GM19467 (cell line): ENCODE data around the gene MARK4.
"Not testable (repeated sequence)": the region's sequence is repeated elsewhere in the genome, so short reads cannot be mapped to it uniquely, and the experiment has no call there.

Source experiments
- ATAC-seq: cut with Tn5 transposase; IDR thresholded peaks from one replicate; pipeline ENCODE4 v1.9.1; 2021; ENCODE audit warnings: mild to moderate bottlenecking, moderate library complexity; ENCODE audit not compliant: unreplicated experiment

MARK4 gene

DNA sequence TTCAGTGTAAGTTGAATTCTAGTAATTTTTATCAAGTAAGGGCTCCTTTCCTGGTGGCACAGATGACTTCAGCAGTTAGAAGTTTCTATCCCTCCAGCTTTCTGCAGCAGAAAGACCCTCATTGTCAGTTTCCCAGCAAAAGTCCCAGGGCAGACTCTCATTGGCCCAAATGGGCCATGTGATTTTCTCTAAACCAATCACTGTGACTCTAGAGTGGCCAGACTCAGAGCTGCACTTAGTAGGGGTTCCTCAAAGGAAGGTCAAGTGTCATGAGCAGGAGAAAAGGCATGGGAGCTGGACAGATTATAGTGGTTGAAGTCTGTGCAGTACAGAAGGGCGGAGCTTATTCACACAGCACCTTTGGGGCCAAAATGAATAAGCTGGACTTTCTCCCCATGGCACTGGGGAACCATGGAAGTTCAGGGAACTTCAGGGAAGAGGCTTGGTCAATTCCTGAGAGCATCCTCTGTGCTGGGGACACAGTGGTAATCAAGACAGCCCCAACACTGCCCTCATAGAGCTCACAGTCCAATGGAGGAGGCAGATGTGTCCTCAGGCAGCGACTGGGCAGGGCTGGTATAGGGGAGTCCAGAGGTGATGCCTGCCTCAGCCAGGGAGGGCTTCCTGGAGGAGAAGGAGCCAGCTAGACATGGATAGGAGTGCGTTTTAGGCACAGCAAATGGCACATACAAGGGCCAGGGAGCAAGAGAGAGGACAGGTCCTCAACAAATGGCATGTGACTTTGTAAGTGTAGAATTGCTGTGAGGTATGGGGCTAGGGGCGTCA lies 53.3 kb downstream of the MARK4 start:
- ATAC-seq = no peak

DNA sequence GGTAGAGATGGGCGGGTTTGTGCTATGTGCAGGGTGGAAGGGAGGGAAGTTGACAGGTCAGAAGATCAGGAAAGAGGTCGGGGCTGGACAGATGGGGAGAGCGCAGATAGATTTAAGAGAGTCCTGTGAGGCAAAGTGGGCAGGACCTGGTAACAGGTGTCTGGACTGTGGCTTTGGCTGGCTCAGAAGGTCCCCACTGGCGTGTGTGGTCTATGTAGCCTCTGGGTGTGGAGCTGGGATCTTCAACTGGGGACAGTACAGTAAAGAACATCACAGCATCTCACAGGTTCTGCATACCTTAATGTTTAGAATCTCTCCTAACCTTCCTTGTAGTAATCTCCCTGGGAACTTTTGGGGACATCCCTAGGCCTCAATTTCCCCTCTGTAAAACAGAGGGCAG lies 53.9 kb downstream of the MARK4 start:
- no peak for ATAC-seq

DNA sequence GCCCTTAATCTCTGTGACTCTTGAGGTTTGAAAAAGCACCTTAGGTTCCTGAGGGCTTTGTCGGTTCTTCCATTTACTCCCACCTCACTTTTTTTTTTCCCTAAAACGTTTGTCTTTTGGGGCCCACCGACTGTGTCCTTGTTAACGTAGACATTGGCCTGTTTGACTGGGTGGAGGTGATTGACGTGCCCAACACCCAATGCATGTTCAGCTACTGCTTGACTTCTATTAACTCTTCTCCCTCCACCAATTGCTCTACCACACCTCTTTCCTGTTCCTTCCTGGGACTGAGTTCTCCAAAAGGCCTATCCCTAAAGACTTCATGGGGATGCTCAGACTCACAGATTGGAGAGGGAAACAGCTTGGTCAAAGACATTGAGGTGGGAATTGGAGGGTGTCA lies 54.4 kb downstream of the MARK4 start:
- ATAC-seq = no peak

DNA sequence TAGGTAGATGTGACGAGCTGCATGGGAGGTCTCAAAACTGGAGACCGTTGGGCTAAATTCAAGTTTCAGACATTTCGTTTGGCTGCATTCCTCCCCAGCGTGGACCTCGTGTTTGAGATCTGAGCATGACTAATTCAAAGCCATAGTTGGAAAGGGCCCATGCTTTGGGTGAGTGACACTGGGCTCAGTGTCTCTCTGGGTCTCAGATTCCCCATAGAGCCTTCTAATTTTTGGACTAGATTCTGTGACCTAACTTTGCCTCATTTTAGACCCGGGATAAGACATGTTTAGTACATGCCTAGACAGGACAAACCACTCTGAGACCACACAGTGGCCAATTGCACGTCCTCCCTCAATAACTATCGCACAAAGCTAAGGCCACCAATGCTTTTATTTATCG lies 55.0 kb downstream of the MARK4 start:
- ATAC-seq = no peak

DNA sequence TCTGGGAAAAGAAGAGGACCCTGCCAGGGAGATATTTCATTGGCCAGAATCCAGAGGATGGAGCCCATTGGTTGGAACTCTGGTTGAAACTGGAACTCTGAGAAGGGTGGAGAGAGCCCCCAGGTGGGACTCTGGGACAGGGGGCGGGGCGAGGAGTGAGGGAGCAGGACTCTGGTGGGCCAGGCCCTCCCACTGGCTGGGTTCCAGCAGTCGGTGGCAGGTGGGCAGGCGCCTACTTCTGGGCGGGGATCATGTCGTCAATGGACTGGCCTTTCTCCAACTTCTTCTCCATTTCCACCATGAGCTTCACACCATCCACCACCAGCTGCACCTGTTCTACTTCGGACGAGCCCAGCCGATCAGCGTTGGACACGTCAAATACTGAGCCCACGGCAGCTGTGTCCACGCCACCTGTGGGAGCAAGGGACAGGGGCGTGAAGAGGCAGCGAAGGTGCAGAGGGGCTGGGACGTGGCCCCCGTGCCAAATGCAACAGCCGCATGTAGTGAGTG lies 55.5 kb downstream of the MARK4 start:
- ATAC-seq = no peak

DNA sequence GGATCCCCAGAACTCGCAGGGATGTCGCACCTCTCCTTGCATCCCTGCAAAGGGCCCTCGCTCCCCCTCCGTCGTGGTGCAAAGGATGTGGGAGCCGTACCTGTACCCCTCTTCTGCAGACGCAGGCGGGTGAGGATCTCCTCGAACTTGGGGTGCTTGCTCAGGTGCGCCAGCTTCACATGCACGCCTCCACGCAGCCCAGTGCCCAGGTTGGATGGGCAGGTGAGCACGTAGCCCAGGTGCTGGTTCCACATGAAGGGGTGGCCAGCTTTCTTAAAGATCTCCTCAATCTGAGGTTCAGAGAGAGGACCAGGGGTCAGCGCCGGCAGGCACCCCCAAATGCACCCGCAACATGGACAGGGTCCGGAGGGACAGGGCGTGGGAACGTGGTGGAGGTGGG lies 56.3 kb downstream of the MARK4 start:
- no peak for ATAC-seq

DNA sequence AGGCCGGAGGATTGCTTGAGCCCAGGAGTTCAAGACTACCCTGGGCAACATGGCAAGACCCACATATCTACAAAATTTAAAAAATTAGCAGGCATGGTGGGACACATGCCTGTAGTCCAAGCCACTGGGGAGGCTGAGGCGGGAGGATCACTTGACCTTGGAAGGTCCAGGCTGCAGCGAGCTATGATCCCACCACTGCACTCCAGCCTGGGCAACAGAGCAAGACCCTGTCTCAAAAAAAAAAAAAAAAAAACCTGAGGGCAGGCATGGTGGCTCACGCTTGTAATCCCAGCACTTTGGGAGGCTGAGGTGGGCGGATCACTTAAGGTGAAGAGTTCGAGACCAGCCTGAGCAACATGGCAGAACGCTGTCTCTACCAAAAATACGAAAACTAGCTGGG lies 58.3 kb downstream of the MARK4 start:
- not testable (repeated sequence) for ATAC-seq

DNA sequence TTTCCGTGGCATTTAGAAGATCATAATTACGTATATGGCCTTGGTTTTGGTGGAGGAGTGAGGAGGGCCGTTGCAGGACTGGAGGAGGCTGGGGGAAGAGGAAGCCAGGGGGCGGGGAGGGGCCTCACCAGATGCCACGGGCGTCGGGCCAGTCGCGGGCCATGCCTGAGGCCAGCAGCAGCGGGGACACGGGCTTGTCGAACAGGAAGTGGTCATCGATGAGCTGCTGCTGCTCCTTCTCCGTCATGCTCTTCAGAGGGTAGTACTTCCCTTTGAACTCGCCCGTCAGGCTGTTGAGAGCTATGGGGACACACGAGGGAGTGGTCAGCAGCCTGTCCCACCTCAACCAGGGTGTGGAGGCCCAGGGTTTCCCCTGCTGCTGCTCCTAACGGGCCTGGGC lies 60.5 kb downstream of the MARK4 start:
- no peak for ATAC-seq

DNA sequence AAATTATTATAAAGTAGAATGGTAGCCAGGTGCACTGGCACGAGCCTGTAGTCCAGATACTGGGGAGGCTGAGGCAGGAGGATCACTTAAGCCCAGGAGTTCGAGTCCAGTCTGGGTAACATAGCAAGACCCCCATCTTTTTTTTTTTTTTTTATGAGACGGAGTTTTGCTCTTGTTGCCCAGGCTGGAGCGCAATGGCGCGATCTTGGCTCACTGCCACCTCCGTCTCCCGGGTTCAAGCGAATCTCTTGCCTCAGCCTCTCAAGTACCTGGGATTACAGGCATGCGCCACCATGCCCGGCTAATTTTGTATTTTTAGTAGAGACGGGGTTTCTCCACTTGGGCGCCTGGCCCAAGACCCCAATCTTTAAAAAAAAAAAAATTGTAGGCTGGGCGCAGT lies 61.2 kb downstream of the MARK4 start:
- not testable (repeated sequence) for ATAC-seq

DNA sequence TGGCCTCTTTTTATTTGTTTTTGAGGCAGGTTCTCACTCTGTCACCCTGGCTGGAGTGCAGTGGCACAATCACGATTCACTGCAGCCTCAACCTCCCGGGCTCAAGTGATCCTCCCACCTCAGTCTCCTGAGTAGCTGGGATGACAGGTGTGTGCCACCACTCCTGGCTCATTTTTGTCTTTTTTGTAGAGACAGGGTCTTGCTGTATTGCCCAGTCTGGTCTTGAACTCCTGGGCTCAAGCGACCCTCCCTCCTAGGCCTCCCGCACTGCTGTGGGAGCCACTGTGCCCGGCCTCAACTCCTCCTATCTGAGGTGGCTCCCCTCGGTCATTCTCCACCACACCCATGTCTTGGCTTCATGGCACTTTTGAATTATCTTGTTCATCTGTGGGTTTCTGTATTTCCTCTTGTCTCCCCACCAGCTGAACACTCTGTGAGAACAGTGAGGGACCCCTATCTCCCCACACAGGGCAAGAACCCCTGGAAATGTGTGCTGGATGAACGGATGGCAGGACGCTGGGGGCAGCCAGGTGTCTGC lies 63.7 kb downstream of the MARK4 start:
- no peak for ATAC-seq

DNA sequence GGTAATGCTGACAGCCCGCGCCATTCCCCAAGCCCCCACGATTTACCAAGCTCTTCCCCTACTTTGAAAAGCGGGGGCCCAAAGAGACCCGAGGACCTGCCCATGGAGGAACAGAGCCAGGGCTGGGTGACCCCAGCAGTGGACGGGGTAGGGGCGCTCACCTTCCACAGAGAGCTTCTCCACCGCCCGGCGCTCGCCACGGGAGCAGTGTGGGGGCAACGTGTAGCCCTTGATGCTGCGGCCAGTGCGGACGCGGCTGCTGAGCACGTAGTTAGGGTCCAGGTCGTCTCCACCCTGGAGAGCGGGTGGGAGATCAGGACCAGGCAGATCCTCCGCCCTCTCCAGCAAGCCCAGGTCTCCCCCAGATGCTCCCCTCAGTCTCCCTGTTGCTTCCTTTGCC lies 64.2 kb downstream of the MARK4 start:
- no peak for ATAC-seq

DNA sequence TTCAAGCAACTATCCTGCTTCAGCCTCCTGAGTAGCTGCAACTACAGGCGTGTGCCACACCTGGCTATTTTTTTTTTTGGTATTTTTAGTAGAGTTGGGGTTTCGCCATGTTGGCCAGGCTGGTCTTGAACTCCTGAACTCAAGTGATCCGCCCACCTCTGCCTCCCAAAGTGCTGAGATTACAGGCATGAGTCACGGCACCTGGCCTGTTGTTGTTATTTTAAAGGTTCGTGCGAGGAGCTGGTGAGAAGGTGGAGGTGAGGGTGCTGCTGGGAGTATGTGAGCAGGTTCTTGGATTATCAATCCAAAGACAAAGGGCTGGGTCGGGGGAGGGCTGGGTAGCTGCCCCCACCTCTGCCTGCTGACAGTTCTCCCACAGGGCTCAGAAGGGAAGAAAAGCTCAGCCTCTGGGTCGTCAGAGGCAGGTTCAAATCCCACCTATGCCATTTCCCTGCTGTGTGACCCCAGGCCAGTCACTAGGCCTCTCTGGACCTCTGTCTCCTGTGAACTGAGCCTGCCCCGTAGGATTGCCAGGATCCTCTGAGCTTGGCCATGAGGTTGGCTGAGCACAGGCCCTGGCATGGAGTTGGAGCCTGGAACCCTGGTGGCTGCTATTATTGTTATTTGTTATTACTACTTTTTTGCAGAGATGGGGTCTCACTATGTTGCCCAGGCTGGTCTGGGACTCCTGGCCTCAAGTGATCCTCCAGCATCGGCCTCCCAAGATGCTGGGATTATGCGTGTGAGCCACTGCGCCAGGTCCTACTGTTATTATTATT lies 70.1 kb downstream of the MARK4 start:
- no peak for ATAC-seq

DNA sequence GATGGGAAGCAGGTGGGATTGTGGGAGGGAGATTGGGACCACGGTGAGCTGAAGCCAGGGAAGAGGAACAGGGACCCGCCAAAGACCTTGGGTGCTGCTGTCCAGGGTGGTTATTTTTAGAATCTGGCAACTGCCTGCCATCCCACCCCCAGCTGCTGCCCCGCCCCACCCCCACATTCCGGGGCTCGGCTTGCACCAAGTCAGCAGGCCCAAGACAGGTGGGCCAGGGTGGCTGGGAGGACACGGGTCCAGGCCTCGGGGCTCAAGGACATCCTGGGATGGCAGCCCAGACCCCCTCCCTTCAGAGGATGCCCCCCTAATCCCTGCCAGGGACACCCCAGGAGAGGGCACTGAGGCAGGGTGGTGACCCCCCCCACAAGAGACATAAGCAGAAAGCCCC lies 70.8 kb downstream of the MARK4 start:
- no peak for ATAC-seq

DNA sequence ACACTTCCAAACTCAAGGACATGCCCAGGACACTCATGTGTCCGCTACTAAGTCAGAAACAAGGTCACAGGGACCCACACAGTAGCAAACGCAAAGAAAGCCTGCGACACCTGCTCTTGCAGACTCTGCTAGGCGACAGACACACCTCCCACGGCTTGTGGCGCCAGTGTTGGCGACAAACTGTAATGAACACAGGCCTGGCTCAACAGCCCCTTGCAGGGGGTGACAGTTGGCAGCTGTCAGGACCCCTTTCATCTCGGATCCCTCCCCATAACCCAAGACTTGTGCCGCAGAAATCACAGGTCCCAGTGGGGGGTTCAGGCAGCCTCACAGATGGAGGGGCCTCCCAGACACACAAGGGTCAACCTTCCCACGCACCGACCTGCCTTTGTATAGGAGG lies 71.2 kb downstream of the MARK4 start:
- ATAC-seq = no peak

DNA sequence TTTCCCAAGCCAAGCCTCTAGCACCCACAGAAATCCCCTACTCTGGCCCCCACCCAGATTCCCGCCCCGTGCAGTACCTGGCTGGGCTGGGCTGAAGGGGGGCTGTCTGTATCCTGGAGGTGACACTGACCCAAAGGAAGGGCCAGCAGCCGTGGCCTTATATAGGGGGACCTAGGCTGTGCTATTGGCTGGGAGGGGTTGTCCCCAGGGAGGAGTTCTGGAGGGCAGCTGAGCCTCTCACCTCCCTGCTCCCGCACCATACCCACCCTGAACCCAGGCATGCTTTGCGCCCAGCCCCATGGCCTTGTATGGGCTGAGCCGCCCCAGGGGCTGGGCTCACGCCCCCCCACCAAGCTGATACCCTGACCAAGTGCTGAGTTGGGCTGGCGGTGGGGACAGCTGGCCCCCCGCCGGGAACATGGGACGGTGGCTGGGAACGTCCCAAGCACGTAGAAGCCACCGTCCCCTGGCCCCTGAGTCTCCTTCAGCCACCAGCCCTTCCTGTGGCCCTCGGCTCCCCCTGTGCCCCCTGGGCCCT lies 71.7 kb downstream of the MARK4 start, which contains the start of gene CKM:
CKM (minus strand) TSS at position 132 of the 538 bp plus-strand sequence. CDS start 3,162 bp downstream, outside the sequence.
- ATAC-seq = no peak

DNA sequence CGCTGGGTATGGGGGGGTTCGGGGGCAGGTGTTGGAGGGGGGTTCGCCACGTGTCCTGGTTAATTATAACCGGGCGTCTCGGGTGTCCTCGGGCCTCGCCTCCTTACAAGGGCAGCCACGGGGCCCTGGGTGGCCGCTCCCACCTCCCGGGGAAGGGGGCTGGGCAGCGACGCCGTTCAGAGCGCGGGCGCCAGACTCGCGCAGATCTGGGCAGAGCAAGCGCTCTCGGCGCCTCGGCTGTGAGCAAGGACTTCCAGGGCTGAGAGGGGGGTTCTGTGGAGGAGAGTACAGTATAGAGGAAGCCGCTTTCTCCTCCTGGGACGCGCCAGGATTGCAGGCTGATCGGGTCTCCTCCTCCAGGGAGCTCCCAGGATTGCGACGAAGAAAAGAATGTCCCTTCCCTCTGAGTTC lies 72.6 kb downstream of the MARK4 start:
- no peak for ATAC-seq

DNA sequence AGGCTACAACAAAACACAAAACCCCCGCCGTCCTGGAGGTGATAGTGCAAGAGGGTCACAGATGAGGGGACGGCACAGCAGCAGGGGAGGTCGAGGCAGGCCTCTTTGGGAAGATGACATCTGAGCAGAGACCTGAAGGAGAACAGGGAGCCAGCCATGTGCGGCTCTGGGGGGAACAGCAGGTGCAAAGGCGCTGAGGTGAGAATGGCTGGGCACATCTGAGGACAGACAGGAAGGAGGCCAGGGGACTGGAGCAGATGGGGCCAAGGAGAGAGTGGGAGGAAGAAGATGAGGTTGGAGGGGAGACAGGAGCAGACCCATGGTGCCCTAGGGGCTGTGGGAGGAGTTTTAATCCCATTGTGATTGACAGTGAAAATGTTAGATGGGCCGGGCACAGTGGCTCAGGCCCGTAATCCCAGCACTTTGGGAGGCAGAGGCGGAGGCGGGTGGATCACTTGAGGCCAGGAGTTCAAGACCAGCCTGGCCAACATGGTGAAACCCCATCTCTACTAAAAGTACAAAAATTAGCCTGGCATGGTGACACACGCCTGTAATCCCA lies 73.4 kb downstream of the MARK4 start:
- no peak for ATAC-seq

DNA sequence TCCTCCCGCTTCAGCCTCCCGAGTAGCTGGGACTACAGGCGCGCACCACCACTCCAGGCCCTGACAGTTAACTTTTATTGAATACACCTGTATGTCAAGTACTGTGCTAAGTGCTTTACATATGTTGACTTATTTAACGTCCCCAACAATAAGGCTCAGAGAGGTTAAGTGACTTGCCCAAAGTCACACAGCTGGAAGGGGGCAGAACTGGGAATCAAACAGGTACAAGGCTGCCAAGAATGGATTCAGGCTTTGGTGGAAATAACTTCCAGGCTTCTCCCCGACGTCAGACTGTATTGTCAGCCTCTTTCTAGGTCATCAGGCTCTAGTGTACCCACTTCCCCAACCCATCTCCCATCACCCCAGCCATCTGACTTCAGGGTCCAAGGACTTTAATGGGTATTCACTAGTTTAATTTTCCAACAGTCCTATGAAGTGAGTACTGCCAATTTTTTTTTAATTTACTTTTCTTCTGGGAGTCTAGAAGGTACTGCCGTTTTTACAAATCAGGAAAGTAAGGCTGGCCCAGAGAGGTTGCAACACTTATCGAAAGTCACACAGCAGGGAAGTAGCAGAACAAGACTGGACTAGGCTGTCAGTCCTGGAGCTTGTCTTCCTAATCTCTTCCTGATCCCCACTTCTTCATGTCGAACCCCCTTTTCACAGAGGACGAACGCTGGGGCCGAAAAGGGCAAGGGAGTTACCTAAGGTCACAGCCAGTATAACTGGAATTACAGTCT lies 76.5 kb downstream of the MARK4 start:
- ATAC-seq = no peak

DNA sequence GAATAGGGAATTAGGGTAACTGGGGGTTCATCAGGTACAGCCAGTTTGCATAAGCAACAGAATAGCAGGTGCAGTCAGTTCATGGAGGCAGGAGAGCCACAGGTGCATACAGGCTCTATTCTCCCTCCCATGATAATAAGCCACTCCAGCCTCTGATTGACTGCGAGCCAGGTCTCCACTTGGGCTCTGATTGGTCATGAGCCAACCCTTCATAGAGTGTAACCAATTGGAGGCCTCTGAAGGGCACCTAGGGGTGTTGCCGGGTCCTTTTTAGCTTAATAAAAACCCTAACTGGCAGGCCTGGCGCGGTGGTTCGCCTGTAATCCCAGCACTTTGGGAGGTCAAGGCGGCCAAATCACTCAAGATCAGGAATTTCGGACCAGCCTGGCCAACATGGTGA lies 80.3 kb downstream of the MARK4 start:
- no peak for ATAC-seq

DNA sequence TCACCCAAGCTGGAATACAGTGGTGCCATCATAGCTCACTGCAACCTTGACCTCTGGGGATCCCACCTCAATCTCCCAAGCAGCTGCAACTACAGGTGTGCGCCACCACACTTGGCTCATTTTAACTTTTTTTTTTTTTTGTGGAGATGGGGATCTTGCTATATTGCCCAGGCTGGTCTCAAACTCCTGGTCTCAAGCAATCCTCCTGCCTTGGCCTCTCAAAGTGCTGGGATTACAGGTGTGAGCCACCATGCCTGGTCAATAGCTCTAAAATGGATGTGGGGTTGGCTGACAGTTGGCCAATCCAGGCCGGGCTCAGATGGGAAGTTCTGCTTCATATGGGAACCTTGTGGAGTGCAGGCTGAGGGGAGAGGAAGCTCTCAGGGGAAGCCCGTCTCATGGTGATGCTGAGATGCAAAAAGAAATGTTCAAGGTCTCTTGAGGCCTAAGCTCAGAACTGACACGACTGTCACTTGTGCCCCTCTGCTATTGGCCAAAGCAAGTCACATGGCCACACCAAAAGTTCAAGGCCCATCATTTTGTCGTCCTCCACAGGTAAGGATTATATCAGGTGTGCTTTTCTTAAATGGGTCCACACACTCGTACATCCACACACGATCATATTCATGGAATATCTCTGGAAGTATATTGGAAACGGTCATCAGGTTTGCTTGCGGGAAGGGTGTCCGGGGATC lies 82.7 kb downstream of the MARK4 start:
- no peak for ATAC-seq
